Lung (tissue), 12 donors: Measurements from ENCODE around the gene PRKN. TPM values are rescaled to one million over a fixed set of nuclear protein-coding genes. Genes with fewer than 3 reads are reported as not detected.
A peak's percentile ranks its signal among the peaks of the same experiment; 100 is the strongest.

Experiments
- ATAC-seq: fragments of 200-7000 bp; cut with Tn5 transposase; one replicate; pipeline ENCODE4 v1.9.1; 2020; ENCODE audit warnings: moderate number of reproducible peaks; ENCODE audit not compliant: insufficient read depth, low FRiP score
- DNase-seq, 3 donors: peaks; one replicate each; pipeline ENCODE4 v3.0.0-alpha.2; 2013 to 2017
- H3K27ac ChIP-seq, 2 donors: one replicate each; pipeline ENCODE4 v1.5.1; 2013; ENCODE audit warnings: mild to moderate bottlenecking in 2 of 2, moderate library complexity in 2 of 2, control low read depth in 1 of 2, inconsistent platforms in 1 of 2, low read depth in 1 of 2, low read length in 1 of 2
- H3K27me3 ChIP-seq, 3 donors: one replicate each; pipeline ENCODE4 v1.5.1; 2013; ENCODE audit warnings: low read length in 2 of 3; ENCODE audit not compliant: control insufficient read depth in 3 of 3, insufficient read depth in 3 of 3
- H3K36me3 ChIP-seq, 4 donors: one replicate each; pipeline ENCODE4 v1.5.1; 2013; ENCODE audit warnings: low read length in 4 of 4, mild to moderate bottlenecking in 1 of 4, moderate library complexity in 1 of 4; ENCODE audit not compliant: control insufficient read depth in 4 of 4, insufficient read depth in 4 of 4
- H3K4me1 ChIP-seq, 5 donors: one replicate each; pipeline ENCODE4 v1.5.1; 2013; ENCODE audit warnings: low read length in 5 of 5, mild to moderate bottlenecking in 2 of 5, moderate library complexity in 1 of 5; ENCODE audit not compliant: control insufficient read depth in 5 of 5, insufficient read depth in 5 of 5
- H3K4me3 ChIP-seq: one replicate; pipeline ENCODE4 v1.5.1; 2013; ENCODE audit warnings: mild to moderate bottlenecking, control low read depth, moderate library complexity
- H3K9ac ChIP-seq, 2 donors: one replicate each; pipeline ENCODE4 v1.5.1; 2013; ENCODE audit warnings: low read length in 2 of 2, control low read depth in 1 of 2; ENCODE audit not compliant: insufficient read depth in 1 of 2
- H3K9me3 ChIP-seq, 4 donors: one replicate each; pipeline ENCODE4 v1.5.1; 2013; ENCODE audit warnings: low read length in 3 of 4, mild to moderate bottlenecking in 1 of 4, moderate library complexity in 1 of 4; ENCODE audit not compliant: control insufficient read depth in 4 of 4, insufficient read depth in 3 of 4
- WGBS, 2 donors: extraction: QIAGEN DNeasy Blood & Tissue Kit; methylation state at CpG; one replicate each; pipeline ENCODE4 v1.1.7; 2013; 5-methylcytosine and 5-hydroxymethylcytosine counted together
- polyA plus RNA-seq, 2 donors: library from polyadenylated mRNA; stranded (reverse); fragments of 200-250 nt; gene quantifications; one replicate each; pipeline ENCODE4 v1.2.1, GENCODE V29; 2013
- total RNA-seq, 2 donors: library from RNA; depleted of rRNA in 1 of 2; stranded (reverse); fragments of >200 nt in 1 of 2; gene quantifications; one replicate each; pipeline ENCODE4 v1.2.1, GENCODE V29; 2014 to 2021
- TF ChIP-seq, protein P1 (sequence below): IDR thresholded peaks from 2 replicates; pipeline ENCODE4 v1.5.1; 2012; ENCODE audit warnings: mild to moderate bottlenecking; ENCODE audit errors: control extremely low read depth, extremely low read depth
- donor health status: control.
- donor health status: control.
- donor health status: Bipolar disorder and iron deficiency.
- donor health status: healthy.
- donor health status: DM: yes; HTN: yes; CAD: no.

The PRKN gene
- total and polyA plus RNA-seq, 4 donors: 0.27 to 11.2 (median 3.1) TPM

DNA sequence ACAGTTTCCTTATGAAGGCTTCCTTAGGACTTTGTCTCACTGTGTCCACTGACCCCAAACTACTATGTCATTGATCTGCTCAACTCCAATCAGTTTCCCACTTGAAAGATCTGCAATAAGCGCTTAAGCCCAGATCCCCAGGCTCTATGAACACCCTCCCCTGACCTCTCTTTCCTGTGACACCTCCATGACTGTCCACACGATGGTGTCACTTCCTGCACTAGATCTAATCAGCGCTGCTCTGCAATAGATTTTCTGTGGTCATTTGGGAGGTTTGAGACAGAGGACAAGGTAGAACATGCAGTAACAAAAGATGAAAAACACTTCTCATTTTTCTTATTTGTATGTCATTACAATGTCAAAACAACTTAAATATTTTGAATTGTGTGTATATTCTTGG, 1149.1 kb downstream of the PRKN start:
- 28 to 35% methylated on average over 3 of the region's 3 CpGs for WGBS, 2 donors
- H3K27ac ChIP-seq: no peak overlapping the region

DNA sequence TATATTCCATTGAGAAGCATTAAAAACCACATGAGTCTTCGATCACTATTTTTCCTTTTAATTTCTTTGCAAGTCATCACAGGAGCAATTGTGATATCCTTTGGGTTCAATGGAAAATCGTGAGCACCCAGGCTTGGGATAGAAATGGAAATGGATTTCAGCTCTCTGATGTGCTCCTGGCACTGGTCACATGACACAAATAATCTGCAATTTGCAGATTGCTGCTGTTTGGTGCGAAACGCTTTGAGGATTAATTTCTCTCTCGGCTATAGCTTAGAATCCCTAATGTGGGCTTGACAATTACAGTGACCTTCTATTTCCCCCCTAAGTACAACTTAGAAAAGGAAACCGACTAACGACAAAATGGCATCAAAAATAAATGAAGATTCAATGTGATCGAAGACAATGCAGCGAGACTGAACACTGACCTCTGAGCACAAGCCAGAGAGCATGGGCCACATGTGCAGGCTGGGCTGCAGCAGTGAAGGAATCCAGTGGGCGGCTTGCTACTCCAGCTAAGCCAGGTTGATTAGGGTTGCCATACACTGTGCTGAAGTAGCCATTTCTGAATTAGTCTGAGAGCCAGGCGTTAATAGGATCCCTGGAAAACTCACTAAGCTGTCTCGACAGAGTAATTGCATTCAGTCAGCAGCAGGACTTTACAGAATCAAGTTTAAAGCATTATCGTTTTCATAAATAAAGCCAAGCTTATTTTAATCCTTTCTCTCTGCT, 1151.9 kb downstream of the PRKN start:
- peaks cover 0 to 5% (median 0%) of the 10 kb centered on the region in 4 donors for H3K9me3 ChIP-seq

More for the DNA sequence above, 1149.1 kb downstream of the PRKN start:
- ATAC-seq: no peak
- H3K27me3 ChIP-seq: no peaks in the 10 kb centered on the region
- H3K9me3 ChIP-seq: no peaks in the 10 kb centered on the region
- DNase-seq: peak in 1 of 3 donors; percentile 6
- no peak overlapping the region for H3K9ac ChIP-seq
- no peaks in the 10 kb centered on the region for H3K36me3 ChIP-seq
- no peaks in the 10 kb centered on the region for H3K4me1 ChIP-seq
- TF ChIP-seq, protein P1, sequence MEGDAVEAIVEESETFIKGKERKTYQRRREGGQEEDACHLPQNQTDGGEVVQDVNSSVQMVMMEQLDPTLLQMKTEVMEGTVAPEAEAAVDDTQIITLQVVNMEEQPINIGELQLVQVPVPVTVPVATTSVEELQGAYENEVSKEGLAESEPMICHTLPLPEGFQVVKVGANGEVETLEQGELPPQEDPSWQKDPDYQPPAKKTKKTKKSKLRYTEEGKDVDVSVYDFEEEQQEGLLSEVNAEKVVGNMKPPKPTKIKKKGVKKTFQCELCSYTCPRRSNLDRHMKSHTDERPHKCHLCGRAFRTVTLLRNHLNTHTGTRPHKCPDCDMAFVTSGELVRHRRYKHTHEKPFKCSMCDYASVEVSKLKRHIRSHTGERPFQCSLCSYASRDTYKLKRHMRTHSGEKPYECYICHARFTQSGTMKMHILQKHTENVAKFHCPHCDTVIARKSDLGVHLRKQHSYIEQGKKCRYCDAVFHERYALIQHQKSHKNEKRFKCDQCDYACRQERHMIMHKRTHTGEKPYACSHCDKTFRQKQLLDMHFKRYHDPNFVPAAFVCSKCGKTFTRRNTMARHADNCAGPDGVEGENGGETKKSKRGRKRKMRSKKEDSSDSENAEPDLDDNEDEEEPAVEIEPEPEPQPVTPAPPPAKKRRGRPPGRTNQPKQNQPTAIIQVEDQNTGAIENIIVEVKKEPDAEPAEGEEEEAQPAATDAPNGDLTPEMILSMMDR: no peak
- H3K4me3 ChIP-seq: no peak overlapping the region

DNA sequence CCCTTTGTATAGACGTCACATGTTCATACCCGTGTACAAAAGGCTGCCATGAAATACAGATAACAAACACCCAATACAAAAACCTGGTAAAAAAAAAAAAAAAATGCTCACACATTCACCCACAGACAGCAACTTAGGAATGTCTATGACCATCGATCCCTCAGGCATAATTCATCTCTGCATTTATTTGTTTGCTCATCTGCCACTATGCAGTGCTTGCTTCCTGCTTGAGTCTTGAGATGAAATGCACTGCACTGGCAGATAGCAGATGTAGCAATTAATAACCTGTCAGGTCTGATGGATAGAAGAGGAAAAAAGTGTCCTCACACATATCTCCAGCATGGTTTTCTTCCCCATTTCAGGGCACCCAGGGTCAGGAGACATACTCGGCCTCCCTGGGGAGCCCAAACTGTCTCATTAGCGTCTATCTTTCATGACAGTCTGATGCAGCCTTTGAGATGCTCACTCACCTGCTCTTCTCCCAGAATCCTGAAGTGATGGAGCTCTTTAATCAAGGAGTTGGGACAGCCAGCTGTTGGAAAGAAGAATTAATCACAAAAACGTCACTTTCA, 1158.6 kb downstream of the PRKN start:
- Histone ChIP-seq H3K4me3 (no peak overlapping the region), H3K9ac (no peak overlapping the region), H3K9me3 (peaks cover 0 to 10% (median 0%) of the 10 kb centered on the region in 4 donors), H3K36me3 (no peaks in the 10 kb centered on the region), H3K27me3 (no peaks in the 10 kb centered on the region), H3K27ac (no peak overlapping the region), H3K4me1 (no peaks in the 10 kb centered on the region)
- ATAC-seq (no peak), DNase-seq (no peak)
- TF ChIP-seq, protein P1: no peak
- 68 to 82% methylated on average over 6 of the region's 6 CpGs for WGBS, 2 donors

More for the DNA sequence above, 1151.9 kb downstream of the PRKN start:
- Histone ChIP-seq H3K9ac (no peak overlapping the region), H3K4me1 (no peaks in the 10 kb centered on the region), H3K27ac (no peak overlapping the region), H3K36me3 (no peaks in the 10 kb centered on the region), H3K27me3 (no peaks in the 10 kb centered on the region), H3K4me3 (no peak overlapping the region)
- WGBS, 2 donors: 84% methylated on average over 13 of the region's 13 CpGs
- DNase-seq (no peak), ATAC-seq (no peak)
- TF ChIP-seq, protein P1: no peak
